PC-3 (cell line): ENCODE measurements around the gene PPP2R1A. TPM values are rescaled to one million over a fixed set of nuclear protein-coding genes. Genes with fewer than 3 reads are reported as not detected.

Experiments
- ATAC-seq: fragments of 200-7000 bp; cut with Tn5 transposase; 2 replicates; pipeline ENCODE4 v1.9.1; 2020; ENCODE audit warnings: mild to moderate bottlenecking, moderate library complexity
- BruUV-seq: library from RNA; stranded (reverse); fragments of 400-500 nt; replicated peaks from 2 replicates; lab custom pipeline; 2021; lab: Mats Ljungman, UMichigan
- CTCF ChIA-PET: fragments of 300-600 bp; sonication (Branson Sonifier 250); formaldehyde crosslinking; loops from one replicate; lab custom pipeline; 2022; ENCODE audit warnings: antibody characterized with exemption; lab: Charles Lee
- POLR2A ChIA-PET: fragments of 300-600 bp; sonication (Branson Sonifier 250); formaldehyde crosslinking; loops from one replicate; lab custom pipeline; 2022; ENCODE audit warnings: antibody characterized with exemption; ENCODE audit not compliant: unreplicated experiment; lab: Charles Lee
- DNase-seq: peaks from one replicate; pipeline ENCODE4 v3.0.0-alpha.2; 2015
- H2AFZ ChIP-seq: fragments of 300-600 bp; sonication (generic); 2 replicates; pipeline ENCODE4 v1.6.0; 2016; ENCODE audit warnings: antibody characterized with exemption, low read length
- H3F3A ChIP-seq: fragments of 300-600 bp; sonication (generic); one replicate; pipeline ENCODE4 v1.6.0; 2017; ENCODE audit warnings: antibody characterized with exemption, low read length, control low read depth, mild to moderate bottlenecking; ENCODE audit not compliant: unreplicated experiment
- H3K27ac ChIP-seq: fragments of 300-600 bp; sonication (generic); 2 replicates; pipeline ENCODE4 v1.5.1; 2016; ENCODE audit warnings: mild to moderate bottlenecking, low read length
- H3K27me3 ChIP-seq: fragments of 300-600 bp; sonication (generic); 2 replicates; pipeline ENCODE4 v1.6.1; 2016; ENCODE audit warnings: low read length, mixed read lengths
- H3K36me3 ChIP-seq: fragments of 300-600 bp; sonication (generic); 2 replicates; pipeline ENCODE4 v1.6.1; 2016; ENCODE audit warnings: low read depth, mixed run types, low read length, mixed read lengths
- H3K4me1 ChIP-seq: fragments of 300-600 bp; sonication (generic); 2 replicates; pipeline ENCODE4 v1.5.1; 2016; ENCODE audit warnings: low read length; ENCODE audit not compliant: insufficient read depth
- H3K4me2 ChIP-seq: fragments of 300-600 bp; sonication (generic); 2 replicates; pipeline ENCODE4 v1.6.0; 2016; ENCODE audit warnings: low read length
- H3K4me3 ChIP-seq: fragments of 300-600 bp; sonication (generic); 2 replicates; pipeline ENCODE4 v1.5.1; 2016; ENCODE audit warnings: mild to moderate bottlenecking, low read length, mixed read lengths
- H3K79me2 ChIP-seq: fragments of 300-600 bp; sonication (generic); 2 replicates; pipeline ENCODE4 v1.6.1; 2017; ENCODE audit warnings: low read length, mixed read lengths
- H3K9ac ChIP-seq: fragments of 300-600 bp; sonication (generic); 2 replicates; pipeline ENCODE4 v1.6.0; 2016; ENCODE audit warnings: mild to moderate bottlenecking, low read length
- H3K9me2 ChIP-seq: fragments of 300-600 bp; sonication (generic); replicated peaks from 2 replicates; pipeline ENCODE4 v1.6.1; 2016; ENCODE audit warnings: mixed run types, low read length, mixed read lengths
- H3K9me3 ChIP-seq: fragments of 300-600 bp; sonication (generic); 2 replicates; pipeline ENCODE4 v1.6.1; 2016; ENCODE audit warnings: low read length, mixed read lengths
- H4K20me1 ChIP-seq: fragments of 300-600 bp; sonication (generic); 2 replicates; pipeline ENCODE4 v1.6.1; 2016; ENCODE audit warnings: low read length, mixed read lengths
- EZH2 ChIP-seq: fragments of 300-600 bp; sonication (generic); IDR thresholded peaks from one replicate; pipeline ENCODE4 v1.6.1; 2017; ENCODE audit warnings: antibody characterized with exemption, mild to moderate bottlenecking, low read length; ENCODE audit not compliant: unreplicated experiment
- EZH2phosphoT487 ChIP-seq: fragments of 300-600 bp; sonication (generic); IDR thresholded peaks from 2 replicates; pipeline ENCODE4 v1.6.1; 2018; ENCODE audit warnings: mild to moderate bottlenecking, antibody characterized with exemption, low read length, borderline replicate concordance
- intact Hi-C: fragments of 100-400 bp; cut with micrococcal nuclease; formaldehyde crosslinking; loops from 2 replicates; pipeline ENCODE4 v1.9.0; 2023
- microRNA-seq: library from miRNA; unstranded; fragments of <30 nt; microRNA quantifications from one replicate; pipeline ENCODE4 v1.1.0, GENCODE V29; 2020; ENCODE audit not compliant: unreplicated experiment
- total RNA-seq: library from RNA; depleted of rRNA; stranded (reverse); fragments of >200 nt; gene quantifications from 2 replicates; pipeline ENCODE4 v1.2.3, GENCODE V29; 2014; rRNA removed
- TF ChIP-seq, protein P1 (sequence below): fragments of 300-600 bp; sonication (generic); conservative IDR thresholded peaks from 2 replicates; pipeline ENCODE4 v1.5.1; 2017; ENCODE audit warnings: antibody characterized with exemption, low read depth, mild to moderate bottlenecking, low read length

The PPP2R1A gene
- total RNA-seq, 1 experiment from 2014 or later = 336 TPM

GRCh38 chr19:52277471-52277870 lies 87.6 kb downstream of the PPP2R1A start:
- no peak for TF ChIP-seq EZH2
- no peak for TF ChIP-seq EZH2phosphoT487
- TF ChIP-seq, protein P1, sequence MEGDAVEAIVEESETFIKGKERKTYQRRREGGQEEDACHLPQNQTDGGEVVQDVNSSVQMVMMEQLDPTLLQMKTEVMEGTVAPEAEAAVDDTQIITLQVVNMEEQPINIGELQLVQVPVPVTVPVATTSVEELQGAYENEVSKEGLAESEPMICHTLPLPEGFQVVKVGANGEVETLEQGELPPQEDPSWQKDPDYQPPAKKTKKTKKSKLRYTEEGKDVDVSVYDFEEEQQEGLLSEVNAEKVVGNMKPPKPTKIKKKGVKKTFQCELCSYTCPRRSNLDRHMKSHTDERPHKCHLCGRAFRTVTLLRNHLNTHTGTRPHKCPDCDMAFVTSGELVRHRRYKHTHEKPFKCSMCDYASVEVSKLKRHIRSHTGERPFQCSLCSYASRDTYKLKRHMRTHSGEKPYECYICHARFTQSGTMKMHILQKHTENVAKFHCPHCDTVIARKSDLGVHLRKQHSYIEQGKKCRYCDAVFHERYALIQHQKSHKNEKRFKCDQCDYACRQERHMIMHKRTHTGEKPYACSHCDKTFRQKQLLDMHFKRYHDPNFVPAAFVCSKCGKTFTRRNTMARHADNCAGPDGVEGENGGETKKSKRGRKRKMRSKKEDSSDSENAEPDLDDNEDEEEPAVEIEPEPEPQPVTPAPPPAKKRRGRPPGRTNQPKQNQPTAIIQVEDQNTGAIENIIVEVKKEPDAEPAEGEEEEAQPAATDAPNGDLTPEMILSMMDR = no peak
- ChIA-PET POLR2A (no interaction called here), CTCF (no interaction called here)
- H3K79me2 ChIP-seq = peaks cover 88% of the 10 kb centered on the region
- no peaks in the 10 kb centered on the region for H4K20me1 ChIP-seq
- ATAC-seq = no peak
- no peak overlapping the region for H3K27ac ChIP-seq
- H3K9ac ChIP-seq = no peak overlapping the region
- DNase-seq = no peak
- H3K4me2 ChIP-seq = no peak overlapping the region
- no peaks in the 10 kb centered on the region for H3F3A ChIP-seq
- peaks cover 16% of the 10 kb centered on the region for H3K9me3 ChIP-seq
- no peak overlapping the region for H3K4me3 ChIP-seq
- no peaks in the 10 kb centered on the region for H3K27me3 ChIP-seq
- BruUV-seq = no TSS peak
- no peak overlapping the region for H2AFZ ChIP-seq
- no peaks in the 10 kb centered on the region for H3K9me2 ChIP-seq
- H3K36me3 ChIP-seq = peaks cover 83% of the 10 kb centered on the region
- no peaks in the 10 kb centered on the region for H3K4me1 ChIP-seq
- intact Hi-C loops = no loop called here

Small RNA genes within 50 kb of the gene (microRNA-seq; reads per million reads assigned to microRNA genes)
- not detected for gene MIR6801

Other genes with a start within 250 kb of the PPP2R1A start
- 5.2 and 6.2 TPM in 2 replicates for gene ZNF350, start 203.2 kb upstream of the PPP2R1A start, total RNA-seq
- gene ZNF615, start 181.8 kb upstream of the PPP2R1A start, total RNA-seq = 5.4 and 5.5 TPM in 2 replicates
- 9.7 and 10.4 TPM in 2 replicates for gene ZNF614, start 161.7 kb upstream of the PPP2R1A start, total RNA-seq
- gene ZNF432, start 141.2 kb upstream of the PPP2R1A start, total RNA-seq = 4.4 and 6.4 TPM in 2 replicates
- 11.6 and 15.0 TPM in 2 replicates for gene ZNF841, start 94.3 kb upstream of the PPP2R1A start, total RNA-seq
- 3.7 and 3.9 TPM in 2 replicates for gene ZNF616, start 50.1 kb upstream of the PPP2R1A start, total RNA-seq
- 2.6 and 8.0 TPM in 2 replicates for gene ZNF836, start 18.4 kb upstream of the PPP2R1A start, total RNA-seq
- gene ZNF766, start 79.5 kb downstream of the PPP2R1A start, total RNA-seq = 9.1 and 11.7 TPM in 2 replicates
- gene ZNF480, start 107.1 kb downstream of the PPP2R1A start, total RNA-seq = 7.3 and 9.6 TPM in 2 replicates
- 0.23 and 0.29 TPM in 2 replicates for gene ZNF610, start 146.2 kb downstream of the PPP2R1A start, total RNA-seq
- 1.7 and 3.2 TPM in 2 replicates for gene ZNF880, start 179.9 kb downstream of the PPP2R1A start, total RNA-seq
- gene ZNF528, start 207.8 kb downstream of the PPP2R1A start, total RNA-seq = 4.9 and 5.7 TPM in 2 replicates
- gene ZNF534, start 239.1 kb downstream of the PPP2R1A start, total RNA-seq = not detected in 2 replicates